K562 (cell line): ENCODE results near the gene RARA. TPM values are rescaled to one million over a fixed set of nuclear protein-coding genes. Genes with fewer than 3 reads are reported as not detected.

Source experiments
- BHLHE40 ChIP-seq: IDR thresholded peaks from 2 replicates; pipeline ENCODE4 v1.6.1; 2011; ENCODE audit warnings: low read length, improper control_type of control experiment
- CREBBP ChIP-seq: IDR thresholded peaks from one replicate; pipeline ENCODE4 v1.6.1; 2012; ENCODE audit warnings: low read depth, mild to moderate bottlenecking, control low read depth, inconsistent platforms, low read length
- CTBP1 ChIP-seq: fragments of 450-650 bp; IDR thresholded peaks from 2 replicates; pipeline ENCODE4 v1.6.1; 2016; ENCODE audit warnings: borderline replicate concordance
- DPF2 ChIP-seq: fragments of 450-650 bp; IDR thresholded peaks from 2 replicates; pipeline ENCODE4 v1.6.1; 2016
- ETV6 ChIP-seq, 3 experiments: fragments of 150-350 bp in 1 of 3; sonication (generic) in 1 of 3; formaldehyde crosslinking in 1 of 3; IDR thresholded peaks; 2 replicates each; pipeline versions ENCODE4 v1.6.1 to v1.8.0; 2014 to 2022; ENCODE audit warnings: borderline replicate concordance in 2 of 3, low read depth in 2 of 3, antibody characterized with exemption in 1 of 3, low read length in 1 of 3, mild to moderate bottlenecking in 1 of 3, missing genetic modification reagents in 1 of 3
- LEF1 ChIP-seq: fragments of 450-650 bp; IDR thresholded peaks from 2 replicates; pipeline ENCODE4 v1.6.1; 2016; ENCODE audit warnings: mild to moderate bottlenecking
- NFXL1 ChIP-seq: fragments of 450-650 bp; formaldehyde crosslinking; IDR thresholded peaks from 2 replicates; pipeline ENCODE4 v1.4.0; 2021; ENCODE audit warnings: mild to moderate bottlenecking
- NR3C1 ChIP-seq: sonication (generic); formaldehyde crosslinking; IDR thresholded peaks from 2 replicates; pipeline ENCODE4 v1.8.1; 2022; ENCODE audit warnings: missing genetic modification reagents
- SRSF1 ChIP-seq: fragments of 200-400 bp; formaldehyde crosslinking; IDR thresholded peaks from 2 replicates; pipeline ENCODE4 v1.6.1; 2017; ENCODE audit warnings: mild to moderate bottlenecking, low read depth, low read length, moderate library complexity
- polyA plus RNA-seq, 8 experiments: library from polyadenylated mRNA; depleted of rRNA in 4 of 8; stranded (reverse) in 5 of 8; unstranded in 3 of 8; fragments of >200 nt; fragmentation: Nextera tagmentation in 2 of 8; fragmentation: Illumina TruSeq in 1 of 8; extraction: Ambion mirVana in 2 of 8; extraction: Trizol in 1 of 8; gene quantifications; 2 replicates each; pipeline versions ENCODE4 v1.2.1 to v1.2.3, GENCODE V29; 2011 to 2014; ENCODE audit warnings: inconsistent platforms in 1 of 8, missing spikeins in 1 of 8
- total RNA-seq, 7 experiments: library from RNA; depleted of rRNA in 6 of 7; stranded (reverse); fragments of >200 nt in 6 of 7; fragmentation: Illumina TruSeq in 2 of 7; extraction: Trizol in 2 of 7; gene quantifications; 2 replicates each; pipeline versions ENCODE4 v1.2.1 to v1.2.3, GENCODE V29; 2011 to 2021; ENCODE audit warnings: low replicate concordance in 1 of 7
- TF ChIP-seq, protein P1 (sequence below): fragments of 200-800 bp; sonication (Bioruptor generic); IDR thresholded peaks from 2 replicates; pipeline ENCODE4 v1.6.1; 2016; ENCODE audit warnings: missing genetic modification characterization, missing compliant biosample characterization
- TF ChIP-seq, protein P2 (sequence below): fragments of 250-450 bp; sonication (Bioruptor Pico); IDR thresholded peaks from 2 replicates; pipeline ENCODE4 v1.5.0; 2020; ENCODE audit warnings: mild to moderate bottlenecking
- TF ChIP-seq, protein P3 (sequence below): sonication (generic); formaldehyde crosslinking; IDR thresholded peaks from 2 replicates; pipeline ENCODE4 v1.8.1; 2023; ENCODE audit warnings: mild to moderate bottlenecking, missing genetic modification reagents, moderate library complexity
- TF ChIP-seq, protein P4 (sequence below): fragments of 450-650 bp; formaldehyde crosslinking; IDR thresholded peaks from 2 replicates; pipeline ENCODE4 v1.4.0; 2020; ENCODE audit warnings: mild to moderate bottlenecking, moderate library complexity
- TF ChIP-seq, protein P5 (sequence below), 2 experiments: fragments of 200-800 bp in 1 of 2; sonication (Bioruptor generic) in 1 of 2; sonication (generic) in 1 of 2; formaldehyde crosslinking in 1 of 2; IDR thresholded peaks in 1 of 2; conservative IDR thresholded peaks in 1 of 2; 2 replicates each; pipeline versions ENCODE4 v1.5.0 to v1.6.1; 2016 to 2020; ENCODE audit warnings: missing compliant biosample characterization in 1 of 2, missing genetic modification characterization in 1 of 2, missing genetic modification reagents in 1 of 2
- TF ChIP-seq, protein P6 (sequence below): fragments of 250-450 bp; sonication (Bioruptor Pico); IDR thresholded peaks from 2 replicates; pipeline ENCODE4 v1.8.0; 2021; ENCODE audit warnings: borderline replicate concordance, mild to moderate bottlenecking, moderate library complexity; ENCODE audit not compliant: poor library complexity, severe bottlenecking

RARA gene
- total and polyA plus RNA-seq, 9 of the 15 experiments (the other 6 are each of a cell fraction or from before 2014, with no cell fraction given) = 0.10 to 28.0 (median 7.9) TPM

DNA sequence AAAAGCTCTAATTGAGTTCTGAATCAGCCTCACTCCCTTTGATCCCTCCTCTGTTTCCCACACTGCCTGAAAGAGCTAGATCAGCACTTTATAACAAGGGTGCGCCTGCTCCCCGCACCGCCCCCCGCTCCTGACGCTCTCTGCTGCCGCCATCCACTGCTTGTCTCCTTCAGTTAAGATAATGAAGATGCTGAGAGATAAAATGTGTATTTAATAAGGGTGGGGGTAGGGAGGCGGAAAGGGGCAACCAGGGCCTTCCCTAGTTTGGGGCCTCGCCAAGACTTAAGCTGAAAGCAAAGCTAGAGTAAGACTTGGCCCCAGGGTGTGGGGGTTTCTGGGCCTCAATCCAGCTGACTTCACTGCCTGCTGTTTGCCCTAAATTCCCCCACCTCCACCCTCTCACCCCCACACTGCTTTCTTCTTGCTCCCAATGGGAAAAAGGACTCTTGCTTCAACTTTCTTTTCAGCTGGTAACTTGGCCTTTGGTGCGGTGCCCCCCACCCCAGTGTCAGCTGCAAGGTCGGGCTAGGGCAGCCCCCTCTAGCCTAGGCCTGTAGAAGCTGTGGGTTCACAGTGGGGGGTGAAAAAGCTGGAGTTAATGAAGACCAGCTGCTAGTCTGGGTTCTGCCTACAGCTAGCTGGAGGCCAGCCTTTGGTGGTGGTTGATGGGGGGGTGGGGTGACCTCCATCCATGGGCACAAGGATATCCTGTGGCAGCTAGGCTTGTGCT lies 1.8 kb upstream of the RARA start (continued):
- TF ChIP-seq, protein P1, sequence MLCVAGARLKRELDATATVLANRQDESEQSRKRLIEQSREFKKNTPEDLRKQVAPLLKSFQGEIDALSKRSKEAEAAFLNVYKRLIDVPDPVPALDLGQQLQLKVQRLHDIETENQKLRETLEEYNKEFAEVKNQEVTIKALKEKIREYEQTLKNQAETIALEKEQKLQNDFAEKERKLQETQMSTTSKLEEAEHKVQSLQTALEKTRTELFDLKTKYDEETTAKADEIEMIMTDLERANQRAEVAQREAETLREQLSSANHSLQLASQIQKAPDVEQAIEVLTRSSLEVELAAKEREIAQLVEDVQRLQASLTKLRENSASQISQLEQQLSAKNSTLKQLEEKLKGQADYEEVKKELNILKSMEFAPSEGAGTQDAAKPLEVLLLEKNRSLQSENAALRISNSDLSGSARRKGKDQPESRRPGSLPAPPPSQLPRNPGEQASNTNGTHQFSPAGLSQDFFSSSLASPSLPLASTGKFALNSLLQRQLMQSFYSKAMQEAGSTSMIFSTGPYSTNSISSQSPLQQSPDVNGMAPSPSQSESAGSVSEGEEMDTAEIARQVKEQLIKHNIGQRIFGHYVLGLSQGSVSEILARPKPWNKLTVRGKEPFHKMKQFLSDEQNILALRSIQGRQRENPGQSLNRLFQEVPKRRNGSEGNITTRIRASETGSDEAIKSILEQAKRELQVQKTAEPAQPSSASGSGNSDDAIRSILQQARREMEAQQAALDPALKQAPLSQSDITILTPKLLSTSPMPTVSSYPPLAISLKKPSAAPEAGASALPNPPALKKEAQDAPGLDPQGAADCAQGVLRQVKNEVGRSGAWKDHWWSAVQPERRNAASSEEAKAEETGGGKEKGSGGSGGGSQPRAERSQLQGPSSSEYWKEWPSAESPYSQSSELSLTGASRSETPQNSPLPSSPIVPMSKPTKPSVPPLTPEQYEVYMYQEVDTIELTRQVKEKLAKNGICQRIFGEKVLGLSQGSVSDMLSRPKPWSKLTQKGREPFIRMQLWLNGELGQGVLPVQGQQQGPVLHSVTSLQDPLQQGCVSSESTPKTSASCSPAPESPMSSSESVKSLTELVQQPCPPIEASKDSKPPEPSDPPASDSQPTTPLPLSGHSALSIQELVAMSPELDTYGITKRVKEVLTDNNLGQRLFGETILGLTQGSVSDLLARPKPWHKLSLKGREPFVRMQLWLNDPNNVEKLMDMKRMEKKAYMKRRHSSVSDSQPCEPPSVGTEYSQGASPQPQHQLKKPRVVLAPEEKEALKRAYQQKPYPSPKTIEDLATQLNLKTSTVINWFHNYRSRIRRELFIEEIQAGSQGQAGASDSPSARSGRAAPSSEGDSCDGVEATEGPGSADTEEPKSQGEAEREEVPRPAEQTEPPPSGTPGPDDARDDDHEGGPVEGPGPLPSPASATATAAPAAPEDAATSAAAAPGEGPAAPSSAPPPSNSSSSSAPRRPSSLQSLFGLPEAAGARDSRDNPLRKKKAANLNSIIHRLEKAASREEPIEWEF = no peak
- TF ChIP-seq LEF1 (no peak), CTBP1 (no peak), NFXL1 (CRISPR knock-in tag) (no peak), ETV6 (IDR thresholded peaks at IDR 0.05; ENCODE audit: borderline replicate concordance in 1 of 2, low read depth in 2 of 2, low read length in 1 of 2) (no peak), ETV6 (CRISPR knock-in tag; IDR thresholded peaks at IDR 0.05; ENCODE audit: borderline replicate concordance) (no peak), DPF2 (0 out of 2 replicates have a peak, but pooled peaks have one; percentile 23), CREBBP (no peak), SRSF1 (no peak), BHLHE40 (no peak), NR3C1 (no peak)
- TF ChIP-seq, protein P2, sequence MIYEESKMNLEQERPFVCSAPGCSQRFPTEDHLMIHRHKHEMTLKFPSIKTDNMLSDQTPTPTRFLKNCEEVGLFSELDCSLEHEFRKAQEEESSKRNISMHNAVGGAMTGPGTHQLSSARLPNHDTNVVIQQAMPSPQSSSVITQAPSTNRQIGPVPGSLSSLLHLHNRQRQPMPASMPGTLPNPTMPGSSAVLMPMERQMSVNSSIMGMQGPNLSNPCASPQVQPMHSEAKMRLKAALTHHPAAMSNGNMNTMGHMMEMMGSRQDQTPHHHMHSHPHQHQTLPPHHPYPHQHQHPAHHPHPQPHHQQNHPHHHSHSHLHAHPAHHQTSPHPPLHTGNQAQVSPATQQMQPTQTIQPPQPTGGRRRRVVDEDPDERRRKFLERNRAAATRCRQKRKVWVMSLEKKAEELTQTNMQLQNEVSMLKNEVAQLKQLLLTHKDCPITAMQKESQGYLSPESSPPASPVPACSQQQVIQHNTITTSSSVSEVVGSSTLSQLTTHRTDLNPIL = no peak
- TF ChIP-seq, protein P3, sequence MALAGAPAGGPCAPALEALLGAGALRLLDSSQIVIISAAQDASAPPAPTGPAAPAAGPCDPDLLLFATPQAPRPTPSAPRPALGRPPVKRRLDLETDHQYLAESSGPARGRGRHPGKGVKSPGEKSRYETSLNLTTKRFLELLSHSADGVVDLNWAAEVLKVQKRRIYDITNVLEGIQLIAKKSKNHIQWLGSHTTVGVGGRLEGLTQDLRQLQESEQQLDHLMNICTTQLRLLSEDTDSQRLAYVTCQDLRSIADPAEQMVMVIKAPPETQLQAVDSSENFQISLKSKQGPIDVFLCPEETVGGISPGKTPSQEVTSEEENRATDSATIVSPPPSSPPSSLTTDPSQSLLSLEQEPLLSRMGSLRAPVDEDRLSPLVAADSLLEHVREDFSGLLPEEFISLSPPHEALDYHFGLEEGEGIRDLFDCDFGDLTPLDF (CRISPR knock-in tag) = no peak
- TF ChIP-seq, protein P4, sequence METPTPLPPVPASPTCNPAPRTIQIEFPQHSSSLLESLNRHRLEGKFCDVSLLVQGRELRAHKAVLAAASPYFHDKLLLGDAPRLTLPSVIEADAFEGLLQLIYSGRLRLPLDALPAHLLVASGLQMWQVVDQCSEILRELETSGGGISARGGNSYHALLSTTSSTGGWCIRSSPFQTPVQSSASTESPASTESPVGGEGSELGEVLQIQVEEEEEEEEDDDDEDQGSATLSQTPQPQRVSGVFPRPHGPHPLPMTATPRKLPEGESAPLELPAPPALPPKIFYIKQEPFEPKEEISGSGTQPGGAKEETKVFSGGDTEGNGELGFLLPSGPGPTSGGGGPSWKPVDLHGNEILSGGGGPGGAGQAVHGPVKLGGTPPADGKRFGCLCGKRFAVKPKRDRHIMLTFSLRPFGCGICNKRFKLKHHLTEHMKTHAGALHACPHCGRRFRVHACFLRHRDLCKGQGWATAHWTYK = no peak
- TF ChIP-seq, protein P5, sequence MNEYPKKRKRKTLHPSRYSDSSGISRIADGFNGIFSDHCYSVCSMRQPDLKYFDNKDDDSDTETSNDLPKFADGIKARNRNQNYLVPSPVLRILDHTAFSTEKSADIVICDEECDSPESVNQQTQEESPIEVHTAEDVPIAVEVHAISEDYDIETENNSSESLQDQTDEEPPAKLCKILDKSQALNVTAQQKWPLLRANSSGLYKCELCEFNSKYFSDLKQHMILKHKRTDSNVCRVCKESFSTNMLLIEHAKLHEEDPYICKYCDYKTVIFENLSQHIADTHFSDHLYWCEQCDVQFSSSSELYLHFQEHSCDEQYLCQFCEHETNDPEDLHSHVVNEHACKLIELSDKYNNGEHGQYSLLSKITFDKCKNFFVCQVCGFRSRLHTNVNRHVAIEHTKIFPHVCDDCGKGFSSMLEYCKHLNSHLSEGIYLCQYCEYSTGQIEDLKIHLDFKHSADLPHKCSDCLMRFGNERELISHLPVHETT (CRISPR knock-in tag; conservative IDR thresholded peaks at IDR 0.05 in 1 of 2, IDR thresholded peaks at IDR 0.05 in 1 of 2) = 0 out of 4 replicates have a peak, but pooled peaks of 1 of the 2 experiments have one; percentile 23
- TF ChIP-seq, protein P6, sequence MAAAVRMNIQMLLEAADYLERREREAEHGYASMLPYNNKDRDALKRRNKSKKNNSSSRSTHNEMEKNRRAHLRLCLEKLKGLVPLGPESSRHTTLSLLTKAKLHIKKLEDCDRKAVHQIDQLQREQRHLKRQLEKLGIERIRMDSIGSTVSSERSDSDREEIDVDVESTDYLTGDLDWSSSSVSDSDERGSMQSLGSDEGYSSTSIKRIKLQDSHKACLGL (CRISPR knock-in tag) = no peak
